Karpas-422 (cell line): ENCODE measurements around the gene SCARB2. TPM values are rescaled to one million over a fixed set of nuclear protein-coding genes. Genes with fewer than 3 reads are reported as not detected.

ENCODE experiments used
- DNase-seq: peaks from one replicate; pipeline ENCODE4 v3.0.0-alpha.2; 2015
- H2AFZ ChIP-seq: fragments of 200-600 bp; sonication (generic); 2 replicates; pipeline ENCODE4 v1.6.1; 2014; ENCODE audit warnings: antibody characterized with exemption, low read length, mixed read lengths
- H3K27ac ChIP-seq: fragments of 200-600 bp; sonication (generic); 2 replicates; pipeline ENCODE4 v1.5.1; 2014; ENCODE audit warnings: mild to moderate bottlenecking, low read length, moderate library complexity
- H3K27me3 ChIP-seq: fragments of 200-600 bp; sonication (generic); 2 replicates; pipeline ENCODE4 v1.6.1; 2014; ENCODE audit warnings: low read length, mixed read lengths
- H3K36me3 ChIP-seq: fragments of 200-600 bp; sonication (generic); 2 replicates; pipeline ENCODE4 v1.6.1; 2014; ENCODE audit warnings: low read length, mixed read lengths; ENCODE audit not compliant: insufficient read depth
- H3K4me1 ChIP-seq: fragments of 200-600 bp; sonication (generic); 2 replicates; pipeline ENCODE4 v1.6.1; 2014; ENCODE audit warnings: mild to moderate bottlenecking, low read length, mixed read lengths
- H3K4me2 ChIP-seq: fragments of 200-600 bp; sonication (generic); 2 replicates; pipeline ENCODE4 v1.6.1; 2014; ENCODE audit warnings: low read length, low read depth, mild to moderate bottlenecking; ENCODE audit not compliant: poor library complexity, severe bottlenecking
- H3K4me3 ChIP-seq: fragments of 200-600 bp; sonication (generic); 2 replicates; pipeline ENCODE4 v1.5.1; 2014; ENCODE audit warnings: mild to moderate bottlenecking, antibody characterized with exemption, low read length, mixed read lengths
- H3K79me2 ChIP-seq: fragments of 200-600 bp; sonication (generic); 2 replicates; pipeline ENCODE4 v1.6.1; 2014; ENCODE audit warnings: mild to moderate bottlenecking, low read length, mixed read lengths
- H3K9ac ChIP-seq: fragments of 200-600 bp; sonication (generic); 2 replicates; pipeline ENCODE4 v1.6.0; 2014; ENCODE audit warnings: low read length
- H3K9me2 ChIP-seq: fragments of 200-600 bp; sonication (generic), shearing (Covaris generic); replicated peaks from 2 replicates; pipeline ENCODE4 v1.6.0; 2014; ENCODE audit warnings: mild to moderate bottlenecking, low read length, moderate library complexity; ENCODE audit not compliant: insufficient read depth
- H3K9me3 ChIP-seq: fragments of 300-700, 200-600 bp; sonication (generic); 2 replicates; pipeline ENCODE4 v1.6.1; 2014; ENCODE audit warnings: low read length, mixed read lengths
- H4K20me1 ChIP-seq: fragments of 200-600 bp; sonication (generic); 2 replicates; pipeline ENCODE4 v1.6.1; 2014; ENCODE audit warnings: mild to moderate bottlenecking, antibody characterized with exemption, low read length, low read depth; ENCODE audit not compliant: insufficient read depth
- total RNA-seq: library from RNA; depleted of rRNA; stranded (reverse); fragments of >200 nt; shearing (Covaris generic); gene quantifications from 2 replicates; pipeline ENCODE4 v1.2.3, GENCODE V29; 2014; ENCODE audit warnings: low replicate concordance

Gene SCARB2
- total RNA-seq, 1 experiment from 2014 or later: 6.8 TPM

GRCh38 chr4:76235915-76236314, 22.3 kb upstream of the SCARB2 start:
- Histone ChIP-seq H4K20me1 (no peaks in the 10 kb centered on the region), H3K9me2 (no peaks in the 10 kb centered on the region), H3K4me1 (no peaks in the 10 kb centered on the region), H3K4me3 (no peak overlapping the region), H3K27me3 (no peaks in the 10 kb centered on the region), H3K9me3 (no peaks in the 10 kb centered on the region), H3K27ac (no peak overlapping the region), H2AFZ (no peak overlapping the region), H3K9ac (no peak overlapping the region), H3K36me3 (no peaks in the 10 kb centered on the region), H3K79me2 (no peaks in the 10 kb centered on the region), H3K4me2 (no peak overlapping the region)
- DNase-seq: no peak

- no peaks in the 10 kb centered on the region for H3K4me1 ChIP-seq
- H4K20me1 ChIP-seq: no peaks in the 10 kb centered on the region
- H3K79me2 ChIP-seq: no peaks in the 10 kb centered on the region
- no peak for DNase-seq
- H3K9ac ChIP-seq: no peak overlapping the region
- H3K36me3 ChIP-seq: no peaks in the 10 kb centered on the region
- no peak overlapping the region for H3K27ac ChIP-seq
- no peaks in the 10 kb centered on the region for H3K9me2 ChIP-seq
- H2AFZ ChIP-seq: no peak overlapping the region
- H3K9me3 ChIP-seq: no peaks in the 10 kb centered on the region
- H3K4me2 ChIP-seq: no peak overlapping the region
- no peak overlapping the region for H3K4me3 ChIP-seq
- no peaks in the 10 kb centered on the region for H3K27me3 ChIP-seq
These were observed 21.8 kb upstream of the SCARB2 start for GRCh38 chr4:76235407-76235806.

GRCh38 chr4:76234679-76235044, 21.0 kb upstream of the SCARB2 start:
- Histone ChIP-seq H3K9me3 (no peaks in the 10 kb centered on the region), H3K4me3 (0 out of 2 replicates have a peak overlapping the region, but pooled peaks have one; percentile 19), H3K36me3 (no peaks in the 10 kb centered on the region), H3K27me3 (no peaks in the 10 kb centered on the region), H3K4me1 (no peaks in the 10 kb centered on the region), H3K27ac (no peak overlapping the region), H3K9me2 (no peaks in the 10 kb centered on the region), H3K79me2 (no peaks in the 10 kb centered on the region), H3K9ac (no peak overlapping the region), H2AFZ (no peak overlapping the region), H4K20me1 (no peaks in the 10 kb centered on the region), H3K4me2 (peak overlapping the region; percentile 29)
- DNase-seq: no peak

GRCh38 chr4:76233967-76234678, 20.5 kb upstream of the SCARB2 start:
- H3K4me2 ChIP-seq: peak overlapping the region; percentile 29

GRCh38 chr4:76233529-76233928, 19.9 kb upstream of the SCARB2 start:
- Histone ChIP-seq H3K79me2 (no peaks in the 10 kb centered on the region), H3K27me3 (no peaks in the 10 kb centered on the region)
- DNase-seq: no peak

More at GRCh38 chr4:76233967-76234678, 20.5 kb upstream of the SCARB2 start:
- H3K4me3 ChIP-seq: 0 out of 2 replicates have a peak overlapping the region, but pooled peaks have one; percentile 19
- H4K20me1 ChIP-seq: no peaks in the 10 kb centered on the region
- no peak for DNase-seq
- H3K79me2 ChIP-seq: no peaks in the 10 kb centered on the region
- no peaks in the 10 kb centered on the region for H3K9me3 ChIP-seq
- 0 out of 2 replicates have a peak overlapping the region, but pooled peaks have one; percentile 13 for H3K9ac ChIP-seq
- no peak overlapping the region for H2AFZ ChIP-seq
- no peaks in the 10 kb centered on the region for H3K36me3 ChIP-seq
- no peak overlapping the region for H3K27ac ChIP-seq
- no peaks in the 10 kb centered on the region for H3K4me1 ChIP-seq
- H3K9me2 ChIP-seq: no peaks in the 10 kb centered on the region
- H3K27me3 ChIP-seq: no peaks in the 10 kb centered on the region

GRCh38 chr4:76233083-76233482, 19.5 kb upstream of the SCARB2 start:
- Histone ChIP-seq H3K27ac (no peak overlapping the region), H3K9me3 (no peaks in the 10 kb centered on the region), H3K9ac (no peak overlapping the region), H3K4me2 (no peak overlapping the region), H3K27me3 (no peaks in the 10 kb centered on the region), H4K20me1 (no peaks in the 10 kb centered on the region), H3K4me1 (no peaks in the 10 kb centered on the region), H3K9me2 (no peaks in the 10 kb centered on the region), H3K4me3 (no peak overlapping the region), H3K36me3 (no peaks in the 10 kb centered on the region), H3K79me2 (no peaks in the 10 kb centered on the region), H2AFZ (no peak overlapping the region)
- DNase-seq: no peak

More at GRCh38 chr4:76233529-76233928, 19.9 kb upstream of the SCARB2 start:
- Histone ChIP-seq H3K4me2 (no peak overlapping the region), H3K27ac (no peak overlapping the region), H3K9ac (no peak overlapping the region), H3K9me3 (no peaks in the 10 kb centered on the region), H3K36me3 (no peaks in the 10 kb centered on the region), H4K20me1 (no peaks in the 10 kb centered on the region), H2AFZ (no peak overlapping the region), H3K4me3 (no peak overlapping the region), H3K4me1 (no peaks in the 10 kb centered on the region), H3K9me2 (no peaks in the 10 kb centered on the region)

- H3K4me2 ChIP-seq: no peak overlapping the region
- no peak for DNase-seq
- H3K36me3 ChIP-seq: no peaks in the 10 kb centered on the region
- no peak overlapping the region for H3K4me3 ChIP-seq
- no peaks in the 10 kb centered on the region for H3K9me2 ChIP-seq
- no peaks in the 10 kb centered on the region for H3K9me3 ChIP-seq
- H3K79me2 ChIP-seq: no peaks in the 10 kb centered on the region
- no peak overlapping the region for H2AFZ ChIP-seq
- no peaks in the 10 kb centered on the region for H3K27me3 ChIP-seq
- H4K20me1 ChIP-seq: no peaks in the 10 kb centered on the region
- no peak overlapping the region for H3K27ac ChIP-seq
- H3K4me1 ChIP-seq: no peaks in the 10 kb centered on the region
- no peak overlapping the region for H3K9ac ChIP-seq
These were observed 19.1 kb upstream of the SCARB2 start for GRCh38 chr4:76232681-76233080.

GRCh38 chr4:76226418-76226817, 12.8 kb upstream of the SCARB2 start:
- no peak overlapping the region for H3K9ac ChIP-seq
- no peak overlapping the region for H2AFZ ChIP-seq
- no peaks in the 10 kb centered on the region for H3K36me3 ChIP-seq
- H3K4me1 ChIP-seq: no peaks in the 10 kb centered on the region
- H3K79me2 ChIP-seq: no peaks in the 10 kb centered on the region
- H3K4me3 ChIP-seq: no peak overlapping the region
- no peak for DNase-seq
- no peak overlapping the region for H3K27ac ChIP-seq
- no peaks in the 10 kb centered on the region for H3K9me3 ChIP-seq
- no peaks in the 10 kb centered on the region for H4K20me1 ChIP-seq
- H3K27me3 ChIP-seq: no peaks in the 10 kb centered on the region
- H3K9me2 ChIP-seq: no peaks in the 10 kb centered on the region
- H3K4me2 ChIP-seq: no peak overlapping the region
